Activated CD4-positive, alpha-beta T cell treated with anti-CD3 and anti-CD28 coated beads, Interleukin-2, Interleukin-6, amounts not matched to agents 100 ng/mL and 50 ng/mL, durations not matched to agents 16 hours and 8 hours (primary cell): Measurements from ENCODE around the gene TMEM213.
"Not testable (repeated sequence)": the region's sequence is repeated elsewhere in the genome, so short reads cannot be mapped to it uniquely, and the experiment has no call there.

Experiments used
- DNase-seq: peaks from one replicate; pipeline ENCODE4 v3.0.0-alpha.2; 2020

Gene TMEM213, protein sequence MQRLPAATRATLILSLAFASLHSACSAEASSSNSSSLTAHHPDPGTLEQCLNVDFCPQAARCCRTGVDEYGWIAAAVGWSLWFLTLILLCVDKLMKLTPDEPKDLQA

GRCh38 chr7:138797715-138798320 is at the start of gene TMEM213, which contains the start of gene ATP6V0A4:
TSS of gene TMEM213 (plus strand) at chr7:138797994. CDS start at chr7:138798105, 111 bp downstream.
TSS of gene ATP6V0A4 (minus strand) at chr7:138798196. CDS start at chr7:138771247, 26,949 bp downstream.
- peak; percentile 4 for DNase-seq

- no peak for DNase-seq
Observed at GRCh38 chr7:138748666-138749065, 49.1 kb upstream of the TMEM213 start.

DNA sequence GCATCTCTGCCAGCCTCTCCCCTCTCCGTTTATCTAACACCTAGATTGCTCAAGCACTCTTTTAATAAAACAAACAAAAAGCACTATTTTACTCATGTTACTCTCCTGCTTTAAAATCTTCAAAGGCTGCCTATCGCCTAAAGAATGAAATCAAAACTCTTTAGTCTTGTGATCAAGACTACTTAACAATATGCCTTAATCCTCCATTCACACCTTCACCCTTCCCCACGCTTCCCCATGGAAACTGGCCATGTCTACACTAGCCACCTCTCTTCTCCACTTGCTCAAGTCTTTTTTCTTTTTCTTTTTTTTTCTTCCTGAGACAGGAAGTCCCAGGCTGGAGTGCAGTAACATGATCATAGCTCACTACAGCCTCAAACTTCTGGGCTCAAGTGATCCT is 47.8 kb upstream of the TMEM213 start:
- no peak for DNase-seq

- DNase-seq = no peak
Observed at GRCh38 chr7:138750473-138750872, 47.3 kb upstream of the TMEM213 start.

- DNase-seq = no peak
Observed at GRCh38 chr7:138750901-138751464, 46.8 kb upstream of the TMEM213 start.

DNA sequence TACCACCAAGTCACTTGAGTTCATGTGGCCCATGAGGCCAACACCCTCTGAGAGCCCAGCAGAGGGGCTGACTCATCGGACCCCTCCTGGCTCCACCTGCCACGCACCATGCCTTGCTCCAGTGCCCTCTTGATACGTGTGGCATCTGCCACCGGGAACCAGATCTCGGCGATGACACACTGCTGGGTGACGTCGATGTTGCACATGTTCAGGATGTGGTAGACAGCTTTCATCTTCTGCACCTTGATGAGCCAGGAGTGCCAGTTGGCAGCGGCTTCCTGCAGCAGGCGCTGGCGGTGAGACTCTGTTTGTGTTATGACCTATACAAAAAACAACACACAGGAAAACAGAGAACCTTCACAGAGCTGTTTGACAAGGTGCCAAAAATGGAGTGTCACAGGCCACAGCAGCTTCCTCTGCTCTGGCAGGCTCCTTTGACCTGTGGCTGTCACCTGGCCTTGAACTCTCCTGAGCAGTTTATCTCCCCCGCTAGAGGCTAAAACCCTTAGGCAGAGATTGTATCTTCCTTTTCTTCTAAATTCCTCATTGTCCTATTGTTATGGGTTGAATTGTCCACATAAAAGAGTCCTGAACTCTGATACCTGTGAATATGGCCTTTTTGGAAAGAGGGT is 45.2 kb upstream of the TMEM213 start:
- peak; percentile 95 for DNase-seq

- no peak for DNase-seq
Observed at GRCh38 chr7:138753150-138753518, 44.7 kb upstream of the TMEM213 start.

GRCh38 chr7:138753610-138754009 is 44.2 kb upstream of the TMEM213 start:
- DNase-seq = no peak

GRCh38 chr7:138755331-138755747 is 42.5 kb upstream of the TMEM213 start:
- DNase-seq = no peak

DNA sequence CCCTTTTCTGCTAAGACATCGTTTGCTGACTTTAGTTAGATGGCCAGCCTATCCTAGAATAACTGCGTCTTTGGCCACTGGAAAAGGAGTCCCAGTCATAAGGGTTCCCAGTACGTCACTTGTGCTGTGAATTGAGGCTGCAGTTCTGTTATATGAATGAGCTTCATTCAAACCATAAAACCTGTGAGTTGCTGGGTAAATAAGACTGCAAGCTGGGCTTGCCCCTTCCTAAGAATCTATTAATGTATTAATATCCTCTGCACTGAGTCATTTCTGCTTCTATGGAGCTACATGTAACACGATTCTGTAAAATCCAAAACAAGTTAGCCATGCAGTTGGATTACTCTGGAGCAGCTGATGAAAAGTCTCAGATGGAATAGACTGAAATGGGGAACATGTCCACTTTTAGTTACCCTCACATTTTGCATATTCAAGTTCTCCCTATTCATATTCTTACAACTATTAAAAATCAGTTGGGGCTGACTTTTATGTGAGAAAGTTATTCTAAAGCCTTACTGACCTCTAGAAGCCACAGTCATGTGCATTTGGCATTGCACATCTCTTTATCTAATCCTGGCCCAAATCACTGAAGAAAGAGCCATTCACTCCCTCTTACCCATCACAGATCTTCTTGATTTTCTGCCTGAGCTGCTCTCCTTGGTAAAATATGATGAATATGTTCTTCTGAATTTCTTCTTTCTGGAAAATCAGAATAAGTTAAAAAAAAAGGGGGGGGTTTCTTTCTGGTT is 41.8 kb upstream of the TMEM213 start:
- DNase-seq = no peak

- DNase-seq = peak; percentile 16
Observed at GRCh38 chr7:138756591-138757242, 41.1 kb upstream of the TMEM213 start.

- no peak for DNase-seq
Observed at GRCh38 chr7:138768241-138768640, 29.6 kb upstream of the TMEM213 start.

DNA sequence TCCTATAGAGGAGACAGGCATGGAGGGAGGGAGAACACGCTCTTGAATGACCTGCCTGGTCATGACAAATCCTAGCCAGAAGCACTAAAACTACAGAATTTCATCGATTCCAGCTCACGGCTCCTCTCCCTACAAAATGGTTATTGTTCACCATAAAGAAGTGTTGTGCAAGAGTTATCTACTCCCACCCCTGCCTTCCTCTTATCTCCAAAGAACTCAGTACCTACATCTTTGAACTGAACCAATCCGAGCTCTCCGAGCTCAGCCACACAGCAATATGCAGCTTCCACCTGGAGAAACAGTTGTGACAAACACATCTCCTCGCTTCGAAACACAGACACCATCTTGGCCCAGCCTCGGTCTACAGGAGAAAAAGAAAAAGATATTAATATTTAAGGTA is 26.9 kb upstream of the TMEM213 start:
- DNase-seq = no peak

DNA sequence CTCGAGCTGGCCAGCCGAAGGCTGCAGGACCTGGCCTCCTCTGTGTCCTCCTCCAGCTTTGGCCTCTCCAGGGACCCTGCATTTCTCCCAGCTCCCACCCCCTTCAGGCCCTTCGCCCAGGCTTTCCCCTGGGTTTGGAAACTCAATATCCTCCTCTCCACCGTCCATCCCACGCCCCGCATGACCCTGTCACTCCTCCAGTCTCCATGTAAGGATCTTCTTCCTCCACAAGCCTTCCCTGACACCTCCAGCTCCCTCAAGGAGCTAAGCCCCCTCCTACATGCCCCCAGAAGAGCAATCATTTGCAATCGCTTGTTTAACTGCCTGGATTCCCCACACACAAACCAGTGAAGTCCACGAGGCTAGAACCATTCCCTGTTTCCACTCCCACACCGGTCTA is 24.6 kb upstream of the TMEM213 start:
- no peak for DNase-seq

GRCh38 chr7:138773817-138774216 is 24.0 kb upstream of the TMEM213 start:
- DNase-seq = no peak

GRCh38 chr7:138776166-138776833 is 21.5 kb upstream of the TMEM213 start:
- DNase-seq = no peak

- DNase-seq = no peak
Observed at GRCh38 chr7:138781004-138781403, 16.8 kb upstream of the TMEM213 start.

DNA sequence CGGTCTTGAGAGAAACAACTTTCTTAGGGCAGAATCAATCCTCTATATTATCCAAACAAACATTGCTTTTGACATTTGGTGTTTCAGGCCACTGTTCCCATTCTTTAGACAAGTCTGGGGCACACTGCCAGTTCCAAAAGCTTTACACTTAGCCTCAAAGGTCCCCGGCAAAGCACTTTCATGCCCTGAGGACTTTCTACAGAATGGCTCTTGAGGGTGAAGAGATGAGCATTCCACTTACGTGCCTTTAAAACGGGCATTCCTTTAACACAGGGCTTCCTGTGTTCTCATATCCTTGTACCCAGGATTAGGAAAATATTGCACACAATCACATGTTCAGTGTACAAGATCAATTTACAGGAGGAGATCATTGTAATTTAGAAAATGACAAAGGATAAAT is 13.1 kb upstream of the TMEM213 start:
- no peak for DNase-seq

DNA sequence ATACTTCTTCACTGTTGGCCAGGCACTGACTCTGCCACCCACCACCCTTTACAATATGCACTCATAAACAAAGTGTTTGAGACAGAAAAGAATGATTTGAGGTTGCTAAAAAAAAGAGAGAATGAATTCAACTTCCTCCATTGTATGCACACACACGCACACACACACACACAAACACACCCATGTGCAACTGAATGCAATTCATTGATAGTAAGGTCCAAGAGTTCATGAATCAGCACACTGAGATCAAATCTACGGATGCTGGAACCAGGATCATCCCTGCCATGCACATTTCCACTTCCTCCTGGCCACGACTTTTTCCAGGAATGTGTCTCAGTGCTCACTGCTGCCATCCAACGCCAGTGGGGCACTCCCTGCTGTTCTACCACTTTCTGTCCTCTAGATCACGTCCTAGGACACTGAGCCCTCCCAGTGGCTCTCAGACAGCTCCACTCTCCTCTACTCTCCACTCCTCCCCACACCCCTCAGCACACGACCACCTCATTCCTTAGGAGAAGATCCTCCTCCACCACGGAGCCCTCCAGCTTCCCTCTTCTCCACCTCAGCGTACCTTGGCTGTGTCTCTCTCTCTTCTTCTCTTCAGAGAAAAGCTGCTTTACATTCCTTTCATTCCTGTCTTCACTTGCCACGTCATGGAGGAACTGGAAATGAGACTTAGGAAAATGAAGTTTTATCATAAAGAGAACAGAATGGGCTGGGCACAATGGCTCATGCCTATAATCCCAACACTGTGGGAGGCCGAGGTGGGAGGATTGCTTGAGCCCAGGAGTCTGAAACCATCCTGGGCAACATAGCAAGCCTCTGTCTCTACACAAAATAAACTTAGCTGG is 12.0 kb upstream of the TMEM213 start:
- DNase-seq = no peak

- no peak for DNase-seq
Observed at GRCh38 chr7:138796038-138796615, 1.7 kb upstream of the TMEM213 start.

- not testable (repeated sequence) for DNase-seq
Observed at GRCh38 chr7:138797046-138797445, 748 bp upstream of the TMEM213 start.
